Raji (cell line): ENCODE measurements around the gene CCDC78.

Experiments used
- POLR2A ChIP-seq: IDR thresholded peaks from 2 replicates; pipeline ENCODE4 v1.6.1; 2011; ENCODE audit warnings: low read depth, low read length, control low read depth; ENCODE audit not compliant: insufficient read depth

The CCDC78 gene

GRCh38 chr16:733382-734207 is 7.4 kb upstream of the CCDC78 start:
- no peak for TF ChIP-seq POLR2A

- no peak for TF ChIP-seq POLR2A
Measured at GRCh38 chr16:732936-733335, 6.7 kb upstream of the CCDC78 start.

GRCh38 chr16:732332-732731 is 6.1 kb upstream of the CCDC78 start:
- TF ChIP-seq POLR2A = no peak

- no peak for TF ChIP-seq POLR2A
Measured at GRCh38 chr16:730666-731509, 4.6 kb upstream of the CCDC78 start.

- peak; percentile 11; the same call in 1 of the 2 replicates for TF ChIP-seq POLR2A
Measured at GRCh38 chr16:729768-730665, 3.8 kb upstream of the CCDC78 start.

GRCh38 chr16:728890-729744 is 2.9 kb upstream of the CCDC78 start:
- peak; percentile 13; the same call in 1 of the 2 replicates for TF ChIP-seq POLR2A

- TF ChIP-seq POLR2A = peak; percentile 82
Measured at GRCh38 chr16:728131-728889, 2.1 kb upstream of the CCDC78 start.

- TF ChIP-seq POLR2A = peak; percentile 78
Measured at GRCh38 chr16:727291-727977, 1.2 kb upstream of the CCDC78 start.

- TF ChIP-seq POLR2A = no peak
Measured at GRCh38 chr16:726188-726437, 130 bp downstream of the CCDC78 start.

- TF ChIP-seq POLR2A = peak; percentile 7; the same call in 1 of the 2 replicates
Measured at GRCh38 chr16:725463-726187, 618 bp downstream of the CCDC78 start.

- no peak for TF ChIP-seq POLR2A
Measured at GRCh38 chr16:725041-725376, 1.2 kb downstream of the CCDC78 start.

- TF ChIP-seq POLR2A = peak; percentile 25; the same call in 1 of the 2 replicates
Measured at GRCh38 chr16:724188-725040, 1.8 kb downstream of the CCDC78 start.
